Type B pancreatic cell (in vitro differentiated cells): ENCODE results near the gene OR6V1. TPM values are rescaled to one million over a fixed set of nuclear protein-coding genes. Genes with fewer than 3 reads are reported as not detected.

ENCODE experiments used
- DNase-seq: peaks from one replicate; pipeline ENCODE4 v3.0.0; 2021; ENCODE audit warnings: mixed read lengths; ENCODE audit not compliant: unreplicated experiment; ENCODE audit errors: extremely low spot score
- H3K27ac Mint-ChIP-seq: 2 replicates; pipeline ENCODE4 v1.8.0; 2021; ENCODE audit warnings: mild to moderate bottlenecking, mixed read lengths
- H3K27me3 Mint-ChIP-seq: 2 replicates; pipeline ENCODE4 v1.8.0; 2021; ENCODE audit warnings: mixed read lengths
- H3K36me3 Mint-ChIP-seq: 2 replicates; pipeline ENCODE4 v1.8.0; 2021; ENCODE audit warnings: mixed read lengths
- H3K4me1 Mint-ChIP-seq: one replicate; pipeline ENCODE4 v1.8.0; 2021; ENCODE audit warnings: mixed read lengths; ENCODE audit not compliant: unreplicated experiment
- H3K4me3 Mint-ChIP-seq: 2 replicates; pipeline ENCODE4 v1.8.0; 2021; ENCODE audit warnings: mild to moderate bottlenecking, mixed read lengths
- H3K9me3 Mint-ChIP-seq: 2 replicates; pipeline ENCODE4 v1.8.0; 2021; ENCODE audit warnings: mixed read lengths
- total RNA-seq: library from RNA; stranded (reverse); gene quantifications from 2 replicates; pipeline ENCODE4 v1.2.1, GENCODE V29; 2021; ENCODE audit warnings: low replicate concordance
- TF ChIP-seq, protein P1 (sequence below): fragments of 200-600 bp; sonication (generic); conservative IDR thresholded peaks from 2 replicates; pipeline ENCODE4 v1.5.0; 2021; ENCODE audit warnings: antibody characterized with exemption, mild to moderate bottlenecking

Gene OR6V1
- total RNA-seq, 1 donor from 2014 or later: not detected

DNA sequence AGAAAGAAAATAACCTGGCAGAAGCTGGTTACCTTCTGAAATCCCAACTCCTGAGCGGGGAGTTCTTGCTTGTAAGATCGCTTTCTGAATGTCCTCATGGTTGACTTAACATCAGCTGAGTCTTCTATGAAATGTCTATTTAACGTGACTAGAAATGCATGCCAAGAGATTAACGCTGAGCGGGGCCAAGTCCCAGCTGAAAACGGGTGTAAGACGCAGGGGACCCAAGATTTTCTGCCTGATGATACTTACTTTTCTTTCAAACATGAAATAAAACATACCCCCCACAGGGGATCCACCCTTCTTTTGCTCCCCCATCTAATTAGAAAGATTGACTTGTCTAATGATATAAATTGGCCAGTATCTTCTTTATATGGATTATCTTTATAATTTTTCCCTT, 40.1 kb upstream of the OR6V1 start:
- no peaks in the 10 kb centered on the region for H3K9me3 Mint-ChIP-seq
- no peak overlapping the region for H3K4me3 Mint-ChIP-seq
- H3K36me3 Mint-ChIP-seq: no peaks in the 10 kb centered on the region
- no peak for DNase-seq
- peaks cover 4% of the 10 kb centered on the region for H3K4me1 Mint-ChIP-seq
- peaks cover 28% of the 10 kb centered on the region for H3K27me3 Mint-ChIP-seq
- H3K27ac Mint-ChIP-seq: no peak overlapping the region
- TF ChIP-seq, protein P1, sequence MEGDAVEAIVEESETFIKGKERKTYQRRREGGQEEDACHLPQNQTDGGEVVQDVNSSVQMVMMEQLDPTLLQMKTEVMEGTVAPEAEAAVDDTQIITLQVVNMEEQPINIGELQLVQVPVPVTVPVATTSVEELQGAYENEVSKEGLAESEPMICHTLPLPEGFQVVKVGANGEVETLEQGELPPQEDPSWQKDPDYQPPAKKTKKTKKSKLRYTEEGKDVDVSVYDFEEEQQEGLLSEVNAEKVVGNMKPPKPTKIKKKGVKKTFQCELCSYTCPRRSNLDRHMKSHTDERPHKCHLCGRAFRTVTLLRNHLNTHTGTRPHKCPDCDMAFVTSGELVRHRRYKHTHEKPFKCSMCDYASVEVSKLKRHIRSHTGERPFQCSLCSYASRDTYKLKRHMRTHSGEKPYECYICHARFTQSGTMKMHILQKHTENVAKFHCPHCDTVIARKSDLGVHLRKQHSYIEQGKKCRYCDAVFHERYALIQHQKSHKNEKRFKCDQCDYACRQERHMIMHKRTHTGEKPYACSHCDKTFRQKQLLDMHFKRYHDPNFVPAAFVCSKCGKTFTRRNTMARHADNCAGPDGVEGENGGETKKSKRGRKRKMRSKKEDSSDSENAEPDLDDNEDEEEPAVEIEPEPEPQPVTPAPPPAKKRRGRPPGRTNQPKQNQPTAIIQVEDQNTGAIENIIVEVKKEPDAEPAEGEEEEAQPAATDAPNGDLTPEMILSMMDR: no peak

DNA sequence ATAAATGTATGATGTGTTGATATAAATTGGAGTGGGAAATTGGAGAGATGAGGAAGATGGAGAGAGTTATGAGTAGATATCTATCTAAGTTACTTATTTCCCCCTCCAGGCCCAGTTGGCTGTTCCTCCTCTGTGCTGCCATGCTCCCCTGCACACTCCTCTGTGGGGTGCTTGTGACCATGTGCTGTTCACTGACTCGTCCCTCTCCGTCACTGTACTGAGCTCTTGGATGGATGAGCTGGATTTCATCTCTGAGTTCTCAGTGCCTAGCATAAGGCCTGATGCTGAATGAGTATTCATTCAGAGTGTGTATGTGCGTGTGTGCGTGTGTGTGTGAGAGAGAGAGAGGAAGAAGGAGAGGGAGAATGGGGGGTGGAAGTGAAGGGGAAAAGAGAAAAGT, 39.7 kb upstream of the OR6V1 start:
- Mint-ChIP-seq H3K36me3 (no peaks in the 10 kb centered on the region), H3K4me3 (no peak overlapping the region), H3K27me3 (peaks cover 28% of the 10 kb centered on the region), H3K9me3 (no peaks in the 10 kb centered on the region), H3K27ac (no peak overlapping the region), H3K4me1 (peaks cover 4% of the 10 kb centered on the region)
- DNase-seq: no peak
- TF ChIP-seq, protein P1: no peak

DNA sequence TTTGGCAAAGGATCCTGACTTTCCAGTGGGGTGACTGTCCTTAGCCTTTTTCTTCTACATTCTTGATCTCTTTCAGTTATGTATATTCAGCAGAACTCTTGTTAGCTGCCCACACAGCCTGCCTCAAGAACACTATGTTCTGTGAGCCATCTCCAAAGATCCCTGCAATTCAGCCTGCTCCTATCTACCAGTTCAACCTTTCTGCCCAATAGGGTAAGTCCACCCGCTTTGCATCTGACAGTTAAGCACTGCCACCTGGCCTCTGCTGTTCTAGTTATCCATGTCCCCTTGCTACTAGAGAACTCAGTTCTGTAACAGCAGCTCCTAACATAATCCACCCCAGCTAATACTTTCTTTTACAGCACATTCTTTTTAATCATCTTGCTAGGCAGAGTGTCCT, 38.7 kb upstream of the OR6V1 start:
- TF ChIP-seq, protein P1: no peak
- no peaks in the 10 kb centered on the region for H3K36me3 Mint-ChIP-seq
- no peaks in the 10 kb centered on the region for H3K9me3 Mint-ChIP-seq
- peaks cover 23% of the 10 kb centered on the region for H3K27me3 Mint-ChIP-seq
- H3K27ac Mint-ChIP-seq: no peak overlapping the region
- no peaks in the 10 kb centered on the region for H3K4me1 Mint-ChIP-seq
- no peak for DNase-seq
- H3K4me3 Mint-ChIP-seq: no peak overlapping the region

DNA sequence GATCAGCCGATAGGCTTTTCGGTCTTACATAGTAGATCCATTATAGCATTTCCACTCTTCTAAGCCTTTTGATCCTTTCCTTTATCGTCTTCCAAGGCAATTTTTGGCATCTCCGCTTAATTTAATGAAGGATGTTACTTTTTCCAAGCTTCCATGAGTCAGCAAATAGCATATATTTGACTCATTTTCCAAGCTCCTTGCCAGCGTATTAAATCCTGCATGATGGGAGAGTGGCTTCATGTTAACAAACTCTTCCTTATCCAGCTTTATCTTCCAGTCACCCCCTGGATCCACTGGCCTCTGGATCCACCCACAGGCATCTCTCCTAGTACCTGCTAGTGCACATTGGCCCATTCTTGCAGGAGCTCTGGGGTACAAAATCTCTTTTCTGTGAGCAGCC, 38.2 kb upstream of the OR6V1 start:
- no peak overlapping the region for H3K27ac Mint-ChIP-seq
- no peak overlapping the region for H3K4me3 Mint-ChIP-seq
- no peaks in the 10 kb centered on the region for H3K36me3 Mint-ChIP-seq
- no peaks in the 10 kb centered on the region for H3K9me3 Mint-ChIP-seq
- no peak for DNase-seq
- no peaks in the 10 kb centered on the region for H3K4me1 Mint-ChIP-seq
- TF ChIP-seq, protein P1: no peak
- H3K27me3 Mint-ChIP-seq: peaks cover 20% of the 10 kb centered on the region

DNA sequence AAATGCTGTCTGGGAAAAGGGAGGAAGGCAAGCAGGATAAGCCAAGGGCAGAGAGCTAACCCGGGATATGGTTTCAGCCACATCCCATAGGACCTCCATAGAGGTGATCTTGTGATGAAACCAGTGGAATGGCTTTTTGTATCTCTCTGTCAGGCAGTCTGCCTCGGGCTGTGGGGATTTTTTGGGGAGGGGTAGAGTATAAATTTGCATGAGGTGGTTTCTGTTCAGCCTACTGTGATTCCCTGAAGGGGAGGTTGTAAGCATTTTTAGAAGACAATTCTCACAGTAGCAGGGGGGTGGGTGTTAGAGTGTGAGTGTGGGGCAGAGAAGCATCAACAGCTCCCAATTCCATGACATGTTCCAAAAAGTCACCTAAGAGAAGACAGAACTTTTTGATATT, 37.1 kb upstream of the OR6V1 start:
- H3K4me3 Mint-ChIP-seq: no peak overlapping the region
- H3K9me3 Mint-ChIP-seq: no peaks in the 10 kb centered on the region
- no peak for DNase-seq
- H3K4me1 Mint-ChIP-seq: no peaks in the 10 kb centered on the region
- TF ChIP-seq, protein P1: no peak
- peaks cover 13% of the 10 kb centered on the region for H3K27me3 Mint-ChIP-seq
- H3K36me3 Mint-ChIP-seq: no peaks in the 10 kb centered on the region
- H3K27ac Mint-ChIP-seq: no peak overlapping the region

DNA sequence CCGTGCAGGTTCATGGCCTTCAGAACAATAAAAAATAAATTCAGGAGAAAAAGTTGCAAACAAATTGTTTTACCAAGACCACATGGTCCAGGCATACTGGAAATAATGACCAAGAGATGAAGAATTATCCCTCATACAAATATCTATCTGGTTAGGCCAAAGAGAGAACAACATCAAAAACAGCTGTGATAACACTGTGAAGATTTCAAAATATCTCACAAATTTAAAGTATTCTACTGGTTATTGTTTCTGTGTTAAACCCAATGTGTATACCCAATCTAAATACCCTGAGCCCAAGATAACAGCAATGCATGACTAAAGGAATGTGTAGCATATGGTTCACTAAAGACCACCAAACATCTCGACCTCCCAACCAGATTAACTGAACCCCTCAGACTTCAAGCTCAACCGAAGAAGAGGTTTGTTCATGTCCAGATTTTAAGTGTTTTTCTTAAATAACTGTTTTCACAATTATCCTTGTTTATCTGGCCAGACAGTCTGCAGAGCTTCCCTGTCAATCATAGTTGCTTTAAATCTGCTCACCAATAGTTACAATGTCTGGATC, 36.1 kb upstream of the OR6V1 start:
- TF ChIP-seq, protein P1: no peak
- no peak for DNase-seq
- Mint-ChIP-seq H3K27me3 (peaks cover 13% of the 10 kb centered on the region), H3K4me1 (no peaks in the 10 kb centered on the region), H3K36me3 (no peaks in the 10 kb centered on the region), H3K4me3 (no peak overlapping the region), H3K9me3 (no peaks in the 10 kb centered on the region), H3K27ac (no peak overlapping the region)
